Lung (tissue), 12 donors: ENCODE data around the gene ERC2. TPM values are rescaled to one million over a fixed set of nuclear protein-coding genes. Genes with fewer than 3 reads are reported as not detected.

Experiments used
- ATAC-seq: fragments of 200-7000 bp; cut with Tn5 transposase; one replicate; pipeline ENCODE4 v1.9.1; 2020; ENCODE audit warnings: moderate number of reproducible peaks; ENCODE audit not compliant: insufficient read depth, low FRiP score
- DNase-seq, 3 donors: peaks; one replicate each; pipeline ENCODE4 v3.0.0-alpha.2; 2013 to 2017
- H3K27ac ChIP-seq, 2 donors: one replicate each; pipeline ENCODE4 v1.5.1; 2013; ENCODE audit warnings: mild to moderate bottlenecking in 2 of 2, moderate library complexity in 2 of 2, control low read depth in 1 of 2, inconsistent platforms in 1 of 2, low read depth in 1 of 2, low read length in 1 of 2
- H3K27me3 ChIP-seq, 3 donors: one replicate each; pipeline ENCODE4 v1.5.1; 2013; ENCODE audit warnings: low read length in 2 of 3; ENCODE audit not compliant: control insufficient read depth in 3 of 3, insufficient read depth in 3 of 3
- H3K36me3 ChIP-seq, 4 donors: one replicate each; pipeline ENCODE4 v1.5.1; 2013; ENCODE audit warnings: low read length in 4 of 4, mild to moderate bottlenecking in 1 of 4, moderate library complexity in 1 of 4; ENCODE audit not compliant: control insufficient read depth in 4 of 4, insufficient read depth in 4 of 4
- H3K4me1 ChIP-seq, 5 donors: one replicate each; pipeline ENCODE4 v1.5.1; 2013; ENCODE audit warnings: low read length in 5 of 5, mild to moderate bottlenecking in 2 of 5, moderate library complexity in 1 of 5; ENCODE audit not compliant: control insufficient read depth in 5 of 5, insufficient read depth in 5 of 5
- H3K4me3 ChIP-seq: one replicate; pipeline ENCODE4 v1.5.1; 2013; ENCODE audit warnings: mild to moderate bottlenecking, control low read depth, moderate library complexity
- H3K9ac ChIP-seq, 2 donors: one replicate each; pipeline ENCODE4 v1.5.1; 2013; ENCODE audit warnings: low read length in 2 of 2, control low read depth in 1 of 2; ENCODE audit not compliant: insufficient read depth in 1 of 2
- H3K9me3 ChIP-seq, 4 donors: one replicate each; pipeline ENCODE4 v1.5.1; 2013; ENCODE audit warnings: low read length in 3 of 4, mild to moderate bottlenecking in 1 of 4, moderate library complexity in 1 of 4; ENCODE audit not compliant: control insufficient read depth in 4 of 4, insufficient read depth in 3 of 4
- CTCF ChIP-seq: IDR thresholded peaks from 2 replicates; pipeline ENCODE4 v1.5.1; 2012; ENCODE audit warnings: mild to moderate bottlenecking; ENCODE audit errors: control extremely low read depth, extremely low read depth
- WGBS, 2 donors: extraction: QIAGEN DNeasy Blood & Tissue Kit; methylation state at CpG; one replicate each; pipeline ENCODE4 v1.1.7; 2013; 5-methylcytosine and 5-hydroxymethylcytosine counted together
- polyA plus RNA-seq, 2 donors: library from polyadenylated mRNA; stranded (reverse); fragments of 200-250 nt; gene quantifications; one replicate each; pipeline ENCODE4 v1.2.1, GENCODE V29; 2013
- total RNA-seq, 2 donors: library from RNA; depleted of rRNA in 1 of 2; stranded (reverse); fragments of >200 nt in 1 of 2; gene quantifications; one replicate each; pipeline ENCODE4 v1.2.1, GENCODE V29; 2014 to 2021
- donor health status: control.
- donor health status: control.
- donor health status: Bipolar disorder and iron deficiency.
- donor health status: healthy.
- donor health status: DM: yes; HTN: yes; CAD: no.

Gene ERC2
- total and polyA plus RNA-seq, 4 donors, result 0.20 to 3.5 (median 0.97) TPM

DNA sequence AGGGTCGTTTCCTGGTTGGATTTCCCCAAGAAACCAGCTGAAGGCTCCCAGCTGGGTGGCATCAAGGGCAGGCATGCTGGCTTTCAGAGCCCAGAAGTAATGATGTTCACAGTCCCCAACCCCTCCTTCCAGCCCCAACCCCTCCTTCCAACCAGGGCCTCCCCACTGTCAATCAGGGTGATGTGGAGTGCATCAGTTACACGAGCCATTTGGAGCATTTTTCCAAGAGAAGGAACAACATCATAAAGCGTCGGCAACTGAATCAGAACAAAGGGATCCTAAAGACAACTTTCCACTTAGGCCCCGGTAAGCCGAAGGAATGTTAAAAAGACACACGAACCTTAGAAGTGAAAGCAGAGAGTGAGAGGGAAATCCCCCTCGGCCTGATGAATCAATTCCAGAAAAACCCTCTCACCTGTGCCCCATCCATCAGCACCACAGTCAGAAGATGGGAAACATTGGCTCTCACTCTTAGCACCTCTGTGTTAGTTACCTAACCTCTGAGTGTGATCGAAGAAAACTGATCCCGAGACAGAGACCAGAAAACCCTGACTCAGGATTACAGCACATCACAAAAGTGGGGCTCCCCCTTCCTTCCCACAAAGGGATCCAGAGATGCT lies 880.0 kb downstream of the ERC2 start:
- DNase-seq (no peak), ATAC-seq (no peak)
- Histone ChIP-seq H3K4me1 (peaks cover 0 to 9% (median 0%) of the 10 kb centered on the region in 5 donors), H3K4me3 (no peak overlapping the region), H3K27ac (no peak overlapping the region), H3K9me3 (no peaks in the 10 kb centered on the region), H3K27me3 (no peaks in the 10 kb centered on the region), H3K36me3 (no peaks in the 10 kb centered on the region), H3K9ac (no peak overlapping the region)
- 70 to 77% methylated on average over 10 of the region's 10 CpGs for WGBS, 2 donors
- TF ChIP-seq CTCF, result no peak

GRCh38 chr3:55585856-55586255 lies 882.4 kb downstream of the ERC2 start:
- Histone ChIP-seq H3K9ac (no peak overlapping the region), H3K27me3 (no peaks in the 10 kb centered on the region), H3K27ac (no peak overlapping the region), H3K4me1 (peaks cover 0 to 9% (median 0%) of the 10 kb centered on the region in 5 donors), H3K36me3 (no peaks in the 10 kb centered on the region), H3K4me3 (no peak overlapping the region), H3K9me3 (no peaks in the 10 kb centered on the region)
- WGBS, 2 donors, result 65 to 77% methylated on average over 9 of the region's 9 CpGs
- no peak for TF ChIP-seq CTCF
- DNase-seq (no peak), ATAC-seq (no peak)

DNA sequence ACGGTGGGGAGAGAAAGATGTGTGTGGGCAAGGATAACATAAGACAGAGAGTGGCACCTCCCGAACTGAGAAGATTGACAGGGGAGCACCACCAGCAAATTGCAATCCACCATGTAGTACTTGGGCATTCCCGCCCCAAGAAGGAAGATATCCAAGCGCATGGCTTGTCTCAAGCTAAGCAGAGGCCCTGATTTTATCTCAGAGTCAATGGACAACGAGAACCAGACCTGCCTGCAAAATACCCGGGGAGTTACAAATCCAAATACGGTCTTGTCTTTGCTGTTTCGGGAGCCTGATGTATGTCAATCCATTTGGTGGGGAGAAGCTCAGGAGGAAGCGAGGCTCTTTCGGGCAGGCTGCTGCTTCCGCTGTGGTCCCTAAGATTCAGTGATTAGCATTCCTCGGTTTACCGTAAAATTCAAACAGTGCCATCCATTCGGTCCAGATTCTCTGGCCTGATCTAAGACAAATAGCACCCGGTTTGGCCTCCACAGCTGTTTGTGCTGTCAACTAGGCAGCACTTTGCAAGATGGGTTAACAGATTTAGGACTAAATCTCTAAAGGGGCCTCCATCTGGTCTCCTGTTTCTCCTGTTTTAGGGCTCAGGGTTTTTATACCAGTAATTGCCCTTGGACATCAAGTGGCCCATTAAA lies 883.4 kb downstream of the ERC2 start:
- WGBS, 2 donors, result 91 to 93% methylated on average over 15 of the region's 15 CpGs
- Histone ChIP-seq H3K36me3 (no peaks in the 10 kb centered on the region), H3K4me3 (no peak overlapping the region), H3K9ac (no peak overlapping the region), H3K4me1 (peaks cover 0 to 9% (median 0%) of the 10 kb centered on the region in 5 donors), H3K9me3 (no peaks in the 10 kb centered on the region), H3K27me3 (no peaks in the 10 kb centered on the region), H3K27ac (no peak overlapping the region)
- no peak for DNase-seq
- no peak for TF ChIP-seq CTCF
- ATAC-seq, result no peak
